ENCODE measurements around the gene DIP2B. TPM values are rescaled to one million over a fixed set of nuclear protein-coding genes. Genes with fewer than 3 reads are reported as not detected.

The DIP2B gene
- total RNA-seq, 3 donors from 2014 or later (not counting 1 experiment from before 2014, with no cell fraction given): 17.2 to 23.2 (median 22.2) TPM

- intact Hi-C loops (cut with micrococcal nuclease): no loop called here
- Mint-ChIP-seq H3K4me3 (no peak overlapping the region), H3K4me1 (no peaks in the 10 kb centered on the region), H3K36me3 (no peaks in the 10 kb centered on the region), H3K27me3 (ENCODE audit: low read depth in 2 of 2) (no peaks in the 10 kb centered on the region), H3K27ac (no peak overlapping the region), H3K9me3 (no peaks in the 10 kb centered on the region)
- Histone ChIP-seq H3K27ac (ENCODE audit: low read length) (no peak overlapping the region), H3K4me1 (ENCODE audit: control insufficient read depth, insufficient read depth, low read length) (no peaks in the 10 kb centered on the region), H3K4me3 (ENCODE audit: low read length) (no peak overlapping the region), H3K27me3 (ENCODE audit: control insufficient read depth, insufficient read depth, low read length) (no peaks in the 10 kb centered on the region), H3K9me3 (ENCODE audit: control insufficient read depth, insufficient read depth, low read length) (no peaks in the 10 kb centered on the region), H3K36me3 (ENCODE audit: control insufficient read depth, insufficient read depth, low read length) (peaks cover 11% of the 10 kb centered on the region)
- no peak for ATAC-seq
- DNase-seq: no peak
- no peak for TF ChIP-seq CTCF (IDR thresholded peaks at IDR 0.05)
- no CpG with 5 or more reads among the region's 1 CpG for whole genome bisulfite sequencing (ENCODE audit: insufficient coverage)
Measured at GRCh38 chr12:50665609-50666008, 160.8 kb downstream of the DIP2B start.

GRCh38 chr12:50666023-50666422 is 161.2 kb downstream of the DIP2B start:
- DNase-seq (no peak), ATAC-seq (no peak)
- Histone ChIP-seq H3K27me3 (ENCODE audit: control insufficient read depth, insufficient read depth, low read length) (no peaks in the 10 kb centered on the region), H3K9me3 (ENCODE audit: control insufficient read depth, insufficient read depth, low read length) (no peaks in the 10 kb centered on the region), H3K4me3 (ENCODE audit: low read length) (no peak overlapping the region), H3K4me1 (ENCODE audit: control insufficient read depth, insufficient read depth, low read length) (no peaks in the 10 kb centered on the region), H3K27ac (ENCODE audit: low read length) (no peak overlapping the region), H3K36me3 (ENCODE audit: control insufficient read depth, insufficient read depth, low read length) (peaks cover 12% of the 10 kb centered on the region)
- TF ChIP-seq CTCF (IDR thresholded peaks at IDR 0.05): no peak
- intact Hi-C loops (cut with micrococcal nuclease): no loop called here
- Mint-ChIP-seq H3K4me3 (no peak overlapping the region), H3K27me3 (ENCODE audit: low read depth in 2 of 2) (no peaks in the 10 kb centered on the region), H3K36me3 (no peaks in the 10 kb centered on the region), H3K27ac (no peak overlapping the region), H3K9me3 (no peaks in the 10 kb centered on the region), H3K4me1 (no peaks in the 10 kb centered on the region)
- 100% methylated on average over 1 of the region's 1 CpG for WGBS (ENCODE audit: insufficient coverage)

- H3K36me3 ChIP-seq (ENCODE audit: control insufficient read depth, insufficient read depth, low read length): peaks cover 37% of the 10 kb centered on the region
- Mint-ChIP-seq H3K9me3 (no peaks in the 10 kb centered on the region), H3K4me3 (no peak overlapping the region), H3K27me3 (ENCODE audit: low read depth in 2 of 2) (no peaks in the 10 kb centered on the region), H3K4me1 (no peaks in the 10 kb centered on the region), H3K27ac (no peak overlapping the region), H3K36me3 (no peaks in the 10 kb centered on the region)
- DNase-seq: no peak
- no peak overlapping the region for H3K4me3 ChIP-seq (ENCODE audit: low read length)
- H3K27ac ChIP-seq (ENCODE audit: low read length): no peak overlapping the region
- H3K9me3 ChIP-seq (ENCODE audit: control insufficient read depth, insufficient read depth, low read length): no peaks in the 10 kb centered on the region
- H3K4me1 ChIP-seq (ENCODE audit: control insufficient read depth, insufficient read depth, low read length): no peaks in the 10 kb centered on the region
- 82% methylated on average over 3 of the region's 3 CpGs for WGBS (ENCODE audit: insufficient coverage)
- no peak for TF ChIP-seq CTCF (IDR thresholded peaks at IDR 0.05)
- no peaks in the 10 kb centered on the region for H3K27me3 ChIP-seq (ENCODE audit: control insufficient read depth, insufficient read depth, low read length)
- intact Hi-C loops (cut with micrococcal nuclease): no loop called here
- ATAC-seq: no peak
Measured at GRCh38 chr12:50672158-50672557, 167.4 kb downstream of the DIP2B start.

DNA sequence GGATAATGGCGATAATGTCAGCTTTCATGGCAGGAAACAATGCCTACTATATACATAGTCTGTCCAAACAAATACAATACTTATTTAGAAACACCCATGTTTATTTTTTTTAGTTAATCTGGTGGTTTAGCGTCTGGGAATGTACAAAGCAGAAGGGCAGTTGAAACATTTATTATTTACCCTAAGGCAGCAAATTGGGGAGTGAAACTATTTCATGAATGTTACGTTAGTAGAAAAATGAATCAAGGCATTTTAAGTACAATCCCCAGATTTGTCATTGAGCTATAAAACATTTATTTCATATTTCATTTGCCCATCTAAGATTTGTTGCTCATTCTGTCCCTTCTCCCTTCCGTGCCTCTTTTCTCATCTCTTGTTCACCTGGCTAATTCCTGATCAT is 172.0 kb downstream of the DIP2B start:
- 84% methylated on average over 2 of the region's 4 CpGs for WGBS (ENCODE audit: insufficient coverage)
- no peak for TF ChIP-seq CTCF (IDR thresholded peaks at IDR 0.05)
- DNase-seq: no peak
- Histone ChIP-seq H3K36me3 (ENCODE audit: control insufficient read depth, insufficient read depth, low read length) (peaks cover 52% of the 10 kb centered on the region), H3K4me3 (ENCODE audit: low read length) (no peak overlapping the region), H3K27ac (ENCODE audit: low read length) (no peak overlapping the region), H3K4me1 (ENCODE audit: control insufficient read depth, insufficient read depth, low read length) (no peaks in the 10 kb centered on the region), H3K27me3 (ENCODE audit: control insufficient read depth, insufficient read depth, low read length) (no peaks in the 10 kb centered on the region), H3K9me3 (ENCODE audit: control insufficient read depth, insufficient read depth, low read length) (no peaks in the 10 kb centered on the region)
- Mint-ChIP-seq H3K27ac (no peak overlapping the region), H3K36me3 (no peaks in the 10 kb centered on the region), H3K4me1 (no peaks in the 10 kb centered on the region), H3K4me3 (no peak overlapping the region), H3K27me3 (ENCODE audit: low read depth in 2 of 2) (no peaks in the 10 kb centered on the region), H3K9me3 (no peaks in the 10 kb centered on the region)
- intact Hi-C loops (cut with micrococcal nuclease): no loop called here
- ATAC-seq: no peak

Data from natural killer cell (primary cell).